ENCODE data around the gene CHPT1. TPM values are rescaled to one million over a fixed set of nuclear protein-coding genes. Genes with fewer than 3 reads are reported as not detected.

The CHPT1 gene
- total RNA-seq, 1 experiment from 2014 or later: 28.1 TPM

Other genes starting within 250 kb of the CHPT1 start
- not detected in 2 replicates for gene SPIC, start 222.3 kb upstream of the CHPT1 start, total RNA-seq (2022)
- 0.29 and 0.70 TPM in 2 replicates for gene MYBPC1, start 102.7 kb upstream of the CHPT1 start, total RNA-seq (2022)
- not detected in 2 replicates for gene SYCP3, start 41.8 kb downstream of the CHPT1 start, total RNA-seq (2022)
- 11.5 and 14.8 TPM in 2 replicates for gene GNPTAB, start 133.3 kb downstream of the CHPT1 start, total RNA-seq (2022)
- gene DRAM1, start 179.9 kb downstream of the CHPT1 start, total RNA-seq (2022): 8.7 and 10.1 TPM in 2 replicates

Data from MCF 10A (cell line).